GF-D8 (cell line): ENCODE measurements around the gene LARP6.
"Not testable (repeated sequence)": the region's sequence is repeated elsewhere in the genome, so short reads cannot be mapped to it uniquely, and the experiment has no call there.

ENCODE experiments used
- DNase-seq: peaks from one replicate; lab custom pipeline; 2025; lab: John Stamatoyannopoulos, UW

LARP6 gene

GRCh38 chr15:70829371-70830166 lies 24.4 kb downstream of the LARP6 start:
- DNase-seq, result no peak

GRCh38 chr15:70827721-70828120 lies 26.2 kb downstream of the LARP6 start:
- no peak for DNase-seq

- no peak for DNase-seq
Measured at GRCh38 chr15:70826634-70827033, 27.3 kb downstream of the LARP6 start.

GRCh38 chr15:70825841-70826240 lies 28.1 kb downstream of the LARP6 start:
- DNase-seq, result no peak

GRCh38 chr15:70823196-70823595 lies 30.8 kb downstream of the LARP6 start:
- DNase-seq, result no peak

GRCh38 chr15:70820214-70820613 lies 33.7 kb downstream of the LARP6 start:
- DNase-seq, result no peak

- DNase-seq, result no peak
Measured at GRCh38 chr15:70818580-70818979, 35.4 kb downstream of the LARP6 start.

- DNase-seq, result no peak
Measured at GRCh38 chr15:70817266-70817665, 36.7 kb downstream of the LARP6 start.

GRCh38 chr15:70815604-70816003 lies 38.4 kb downstream of the LARP6 start:
- DNase-seq, result no peak

- DNase-seq, result not testable (repeated sequence)
Measured at GRCh38 chr15:70815011-70815410, 38.9 kb downstream of the LARP6 start.

GRCh38 chr15:70812827-70813364 lies 41.1 kb downstream of the LARP6 start:
- DNase-seq, result no peak

GRCh38 chr15:70810916-70811578 lies 42.9 kb downstream of the LARP6 start:
- no peak for DNase-seq

- DNase-seq, result no peak
Measured at GRCh38 chr15:70806992-70807712, 46.8 kb downstream of the LARP6 start.

- not testable (repeated sequence) for DNase-seq
Measured at GRCh38 chr15:70804388-70804787, 49.6 kb downstream of the LARP6 start.

GRCh38 chr15:70802629-70803028 lies 51.3 kb downstream of the LARP6 start:
- no peak for DNase-seq

- DNase-seq, result no peak
Measured at GRCh38 chr15:70801109-70801508, 52.8 kb downstream of the LARP6 start.

- DNase-seq, result no peak
Measured at GRCh38 chr15:70799667-70800450, 54.1 kb downstream of the LARP6 start.

- DNase-seq, result no peak
Measured at GRCh38 chr15:70797464-70797863, 56.5 kb downstream of the LARP6 start.

GRCh38 chr15:70796516-70797310 lies 57.2 kb downstream of the LARP6 start:
- DNase-seq, result no peak

GRCh38 chr15:70795311-70795665 lies 58.7 kb downstream of the LARP6 start:
- no peak for DNase-seq
